PC-3 (cell line): ENCODE results near the gene DECR2. TPM values are rescaled to one million over a fixed set of nuclear protein-coding genes. Genes with fewer than 3 reads are reported as not detected.
"Not testable (repeated sequence)": the region's sequence is repeated elsewhere in the genome, so short reads cannot be mapped to it uniquely, and the experiment has no call there.

Experiments used
- ATAC-seq: fragments of 200-7000 bp; cut with Tn5 transposase; 2 replicates; pipeline ENCODE4 v1.9.1; 2020; ENCODE audit warnings: mild to moderate bottlenecking, moderate library complexity
- BruUV-seq: library from RNA; stranded (reverse); fragments of 400-500 nt; replicated peaks from 2 replicates; lab custom pipeline; 2021; lab: Mats Ljungman, UMichigan
- CTCF ChIA-PET: fragments of 300-600 bp; sonication (Branson Sonifier 250); formaldehyde crosslinking; loops from one replicate; lab custom pipeline; 2022; ENCODE audit warnings: antibody characterized with exemption; lab: Charles Lee
- POLR2A ChIA-PET: fragments of 300-600 bp; sonication (Branson Sonifier 250); formaldehyde crosslinking; loops from one replicate; lab custom pipeline; 2022; ENCODE audit warnings: antibody characterized with exemption; ENCODE audit not compliant: unreplicated experiment; lab: Charles Lee
- DNase-seq: peaks from one replicate; pipeline ENCODE4 v3.0.0-alpha.2; 2015
- H2AFZ ChIP-seq: fragments of 300-600 bp; sonication (generic); 2 replicates; pipeline ENCODE4 v1.6.0; 2016; ENCODE audit warnings: antibody characterized with exemption, low read length
- H3F3A ChIP-seq: fragments of 300-600 bp; sonication (generic); one replicate; pipeline ENCODE4 v1.6.0; 2017; ENCODE audit warnings: antibody characterized with exemption, low read length, control low read depth, mild to moderate bottlenecking; ENCODE audit not compliant: unreplicated experiment
- H3K27ac ChIP-seq: fragments of 300-600 bp; sonication (generic); 2 replicates; pipeline ENCODE4 v1.5.1; 2016; ENCODE audit warnings: mild to moderate bottlenecking, low read length
- H3K27me3 ChIP-seq: fragments of 300-600 bp; sonication (generic); 2 replicates; pipeline ENCODE4 v1.6.1; 2016; ENCODE audit warnings: low read length, mixed read lengths
- H3K36me3 ChIP-seq: fragments of 300-600 bp; sonication (generic); 2 replicates; pipeline ENCODE4 v1.6.1; 2016; ENCODE audit warnings: low read depth, mixed run types, low read length, mixed read lengths
- H3K4me1 ChIP-seq: fragments of 300-600 bp; sonication (generic); 2 replicates; pipeline ENCODE4 v1.5.1; 2016; ENCODE audit warnings: low read length; ENCODE audit not compliant: insufficient read depth
- H3K4me2 ChIP-seq: fragments of 300-600 bp; sonication (generic); 2 replicates; pipeline ENCODE4 v1.6.0; 2016; ENCODE audit warnings: low read length
- H3K4me3 ChIP-seq: fragments of 300-600 bp; sonication (generic); 2 replicates; pipeline ENCODE4 v1.5.1; 2016; ENCODE audit warnings: mild to moderate bottlenecking, low read length, mixed read lengths
- H3K79me2 ChIP-seq: fragments of 300-600 bp; sonication (generic); 2 replicates; pipeline ENCODE4 v1.6.1; 2017; ENCODE audit warnings: low read length, mixed read lengths
- H3K9ac ChIP-seq: fragments of 300-600 bp; sonication (generic); 2 replicates; pipeline ENCODE4 v1.6.0; 2016; ENCODE audit warnings: mild to moderate bottlenecking, low read length
- H3K9me2 ChIP-seq: fragments of 300-600 bp; sonication (generic); replicated peaks from 2 replicates; pipeline ENCODE4 v1.6.1; 2016; ENCODE audit warnings: mixed run types, low read length, mixed read lengths
- H3K9me3 ChIP-seq: fragments of 300-600 bp; sonication (generic); 2 replicates; pipeline ENCODE4 v1.6.1; 2016; ENCODE audit warnings: low read length, mixed read lengths
- H4K20me1 ChIP-seq: fragments of 300-600 bp; sonication (generic); 2 replicates; pipeline ENCODE4 v1.6.1; 2016; ENCODE audit warnings: low read length, mixed read lengths
- CTCF ChIP-seq: fragments of 300-600 bp; sonication (generic); conservative IDR thresholded peaks from 2 replicates; pipeline ENCODE4 v1.5.1; 2017; ENCODE audit warnings: antibody characterized with exemption, low read depth, mild to moderate bottlenecking, low read length
- EZH2 ChIP-seq: fragments of 300-600 bp; sonication (generic); IDR thresholded peaks from one replicate; pipeline ENCODE4 v1.6.1; 2017; ENCODE audit warnings: antibody characterized with exemption, mild to moderate bottlenecking, low read length; ENCODE audit not compliant: unreplicated experiment
- EZH2phosphoT487 ChIP-seq: fragments of 300-600 bp; sonication (generic); IDR thresholded peaks from 2 replicates; pipeline ENCODE4 v1.6.1; 2018; ENCODE audit warnings: mild to moderate bottlenecking, antibody characterized with exemption, low read length, borderline replicate concordance
- intact Hi-C: fragments of 100-400 bp; cut with micrococcal nuclease; formaldehyde crosslinking; loops from 2 replicates; pipeline ENCODE4 v1.9.0; 2023
- total RNA-seq: library from RNA; depleted of rRNA; stranded (reverse); fragments of >200 nt; gene quantifications from 2 replicates; pipeline ENCODE4 v1.2.3, GENCODE V29; 2014

DECR2 gene
- total RNA-seq, 1 experiment from 2014 or later: 19.8 TPM

GRCh38 chr16:386641-387156 is 15.0 kb upstream of the DECR2 start:
- TF ChIP-seq EZH2: no peak
- no peak for TF ChIP-seq EZH2phosphoT487
- TF ChIP-seq CTCF: no peak; the same call in 1 of the 2 replicates
- Histone ChIP-seq H3K27me3 (no peaks in the 10 kb centered on the region), H3K4me1 (peaks cover 14% of the 10 kb centered on the region), H3K9ac (no peak overlapping the region), H2AFZ (no peak overlapping the region), H3K9me2 (no peaks in the 10 kb centered on the region), H3F3A (no peaks in the 10 kb centered on the region), H3K9me3 (no peaks in the 10 kb centered on the region), H3K27ac (no peak overlapping the region), H3K4me3 (no peak overlapping the region), H3K36me3 (no peaks in the 10 kb centered on the region), H4K20me1 (no peaks in the 10 kb centered on the region), H3K4me2 (no peak overlapping the region), H3K79me2 (no peaks in the 10 kb centered on the region)
- BruUV-seq: no TSS peak
- ATAC-seq: no peak
- ChIA-PET CTCF (no interaction called here), POLR2A (no interaction called here)
- intact Hi-C loops: no loop called here
- no peak for DNase-seq

- H3K9me3 ChIP-seq, DNase-seq, CTCF ChIA-PET, H3K27ac ChIP-seq, ATAC-seq, H3F3A ChIP-seq, BruUV-seq, H3K4me3 ChIP-seq, intact Hi-C loops, H3K79me2 ChIP-seq, H3K9ac ChIP-seq, POLR2A ChIA-PET, H3K27me3 ChIP-seq, H3K36me3 ChIP-seq, H3K9me2 ChIP-seq, H4K20me1 ChIP-seq: not testable (repeated sequence)
- H3K4me1 ChIP-seq: peaks cover 11% of the 10 kb centered on the region
- H3K4me2 ChIP-seq: peak overlapping the region; percentile 51; the same call in 1 of the 2 replicates
- TF ChIP-seq CTCF: 0 out of 2 replicates have a peak, but pooled peaks have one; percentile 10
- peak overlapping the region; percentile 67; the same call in 1 of the 2 replicates for H2AFZ ChIP-seq
These were observed 13.7 kb upstream of the DECR2 start for GRCh38 chr16:387761-388666.

- CTCF ChIA-PET: no interaction called here
- no peaks in the 10 kb centered on the region for H3K36me3 ChIP-seq
These were observed 12.3 kb upstream of the DECR2 start for GRCh38 chr16:389352-389751.

More at GRCh38 chr16:389352-389751, 12.3 kb upstream of the DECR2 start:
- Histone ChIP-seq H3K9ac (no peak overlapping the region), H3K4me1 (no peaks in the 10 kb centered on the region), H2AFZ (no peak overlapping the region), H3K9me2 (no peaks in the 10 kb centered on the region), H3K4me2 (no peak overlapping the region), H3K27me3 (no peaks in the 10 kb centered on the region), H3K79me2 (no peaks in the 10 kb centered on the region), H4K20me1 (no peaks in the 10 kb centered on the region), H3K27ac (no peak overlapping the region), H3K4me3 (no peak overlapping the region), H3K9me3 (no peaks in the 10 kb centered on the region), H3F3A (no peaks in the 10 kb centered on the region)
- POLR2A ChIA-PET: no interaction called here
- ATAC-seq: no peak
- intact Hi-C loops: no loop called here
- DNase-seq: no peak
- no TSS peak for BruUV-seq
- TF ChIP-seq CTCF (no peak), EZH2phosphoT487 (no peak), EZH2 (no peak)
